HG02798 (cell line): Measurements from ENCODE around the gene AP1M1.
"Not testable (repeated sequence)": the region's sequence is repeated elsewhere in the genome, so short reads cannot be mapped to it uniquely, and the experiment has no call there.

Experiments
- ATAC-seq: cut with Tn5 transposase; IDR thresholded peaks from one replicate; pipeline ENCODE4 v1.9.1; 2021; ENCODE audit warnings: mild to moderate bottlenecking; ENCODE audit not compliant: unreplicated experiment, poor library complexity

AP1M1 gene

DNA sequence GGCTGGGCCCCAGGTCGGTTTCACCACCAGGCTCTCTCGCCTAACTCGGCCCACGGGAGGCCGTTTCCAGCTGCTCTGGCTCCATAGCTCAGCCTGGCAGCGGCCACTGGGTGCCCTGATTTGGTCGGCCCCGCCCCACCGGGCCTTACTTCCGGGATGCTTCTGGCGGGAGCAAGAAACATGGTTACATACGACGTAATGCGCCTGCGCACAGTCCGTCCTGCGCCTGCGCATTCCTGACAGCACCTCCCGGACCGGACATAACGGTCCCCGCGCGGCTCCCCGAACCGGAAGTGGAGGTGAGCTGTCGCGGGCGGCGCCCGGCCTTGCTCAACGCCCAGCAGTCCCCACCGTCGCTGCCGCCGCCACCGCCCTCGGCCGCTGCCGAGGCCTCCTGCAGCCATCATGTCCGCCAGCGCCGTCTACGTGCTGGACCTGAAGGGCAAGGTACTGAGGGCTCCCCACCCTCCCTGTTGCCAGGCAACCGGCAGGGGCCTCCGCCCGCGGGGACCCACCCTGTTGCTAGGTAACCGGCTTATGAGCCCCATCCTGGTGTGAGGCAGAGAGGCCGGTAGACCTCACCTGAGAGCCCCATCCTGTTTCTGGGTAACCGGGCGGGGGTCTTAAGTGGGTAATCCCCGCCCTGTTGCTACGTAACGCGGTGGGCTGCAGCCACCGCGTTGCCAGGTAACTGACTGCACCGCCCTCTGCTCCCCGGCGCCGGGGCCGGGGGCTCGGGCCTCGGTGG is at the start of gene AP1M1:
TSS of gene AP1M1 (plus strand) at position 290 of the 748 bp plus-strand sequence. CDS start at position 406, 116 bp downstream.
- peak; percentile 89 for ATAC-seq

DNA sequence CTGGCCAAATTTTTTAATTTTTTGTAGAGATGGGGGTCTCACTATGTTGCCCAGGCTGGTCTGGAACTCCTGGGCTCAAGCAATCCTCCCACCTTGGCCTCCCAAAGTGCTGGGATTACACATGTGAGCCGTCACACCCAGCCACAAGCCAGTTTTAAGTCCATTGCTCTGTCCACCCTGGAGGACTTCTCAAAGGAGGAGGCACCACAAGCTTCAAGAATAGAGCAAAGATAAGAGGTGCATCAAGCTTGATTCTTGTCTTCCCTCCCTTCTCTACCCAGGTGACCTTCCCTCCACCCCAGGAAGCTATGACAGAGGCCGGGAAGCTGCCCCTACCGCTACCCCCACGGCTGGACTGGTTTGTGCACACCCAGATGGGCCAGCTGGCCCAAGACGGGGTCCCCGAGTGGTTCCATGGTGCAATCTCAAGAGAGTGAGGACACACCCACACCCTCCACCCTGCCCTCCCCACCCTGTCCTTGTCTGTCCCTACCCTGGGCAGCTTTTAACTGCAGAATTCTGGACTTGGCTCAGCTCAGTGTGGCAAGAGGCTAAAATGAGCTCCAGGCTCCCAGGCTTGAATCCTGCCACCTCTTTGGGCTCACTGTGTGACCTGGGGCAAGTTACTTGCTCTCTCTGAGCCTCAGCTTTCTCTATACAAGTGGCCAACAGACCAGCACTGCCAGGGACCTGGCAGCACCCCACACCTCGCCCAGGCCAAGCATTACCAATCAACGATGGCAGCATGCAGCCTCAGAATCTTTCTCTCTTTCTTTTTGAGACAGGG is 49.1 kb upstream of the AP1M1 start:
- no peak for ATAC-seq

DNA sequence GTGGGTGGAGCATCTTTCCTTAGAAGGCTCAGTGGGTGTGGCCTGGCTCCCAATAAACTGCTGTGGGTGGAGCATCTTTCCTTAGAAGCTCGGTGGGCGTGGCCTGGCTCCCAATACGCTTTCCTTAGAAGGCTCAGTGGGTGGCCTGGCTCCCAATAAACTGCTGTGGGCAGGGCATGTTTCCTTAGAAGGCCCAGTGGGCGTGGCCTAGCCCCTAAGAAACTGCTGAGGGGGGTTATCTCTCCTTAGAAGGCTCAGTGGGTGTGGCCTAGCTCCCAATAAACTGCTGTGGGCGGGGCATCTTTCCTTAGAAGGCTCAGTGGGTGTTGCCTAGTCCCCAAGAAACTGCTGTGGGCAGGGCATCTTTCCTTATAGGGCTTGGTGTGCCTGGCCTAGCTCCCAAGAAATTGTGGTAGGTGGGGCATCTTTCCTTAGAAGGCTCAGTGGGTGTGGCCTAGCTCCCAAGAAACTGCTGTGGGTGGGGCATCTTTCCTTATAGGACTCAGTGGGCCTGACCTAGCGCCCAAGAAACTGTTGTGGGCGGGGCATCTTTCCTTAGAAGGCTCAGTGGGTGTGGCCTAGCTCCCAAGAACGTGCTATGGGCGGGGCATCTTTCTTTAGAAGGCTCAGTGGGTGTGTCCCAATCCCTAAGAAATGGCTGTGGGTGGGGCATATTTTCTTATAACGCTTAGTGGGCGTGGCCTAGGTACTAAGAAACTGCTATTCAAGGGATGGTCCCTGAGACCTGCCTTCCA is 44.0 kb upstream of the AP1M1 start:
- no peak for ATAC-seq

DNA sequence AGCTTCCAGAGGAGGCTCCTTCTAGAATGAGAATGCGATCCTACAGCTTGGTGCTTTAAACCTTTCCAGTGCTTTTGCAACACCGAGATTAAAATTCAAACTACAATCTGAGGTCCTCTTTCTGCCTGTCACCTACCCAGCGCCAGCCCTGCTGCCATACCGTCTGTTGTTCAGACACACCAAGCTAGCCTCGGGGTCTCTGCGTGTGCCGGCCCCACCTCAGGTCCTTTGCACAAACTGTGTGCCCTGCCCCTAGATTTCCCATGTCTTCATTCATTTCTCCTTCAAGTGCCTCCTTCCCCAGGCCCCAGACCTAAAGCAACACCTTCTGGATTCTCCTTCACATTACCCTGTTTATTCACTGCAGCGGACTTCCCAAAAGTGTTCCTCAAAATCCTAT is 43.2 kb upstream of the AP1M1 start:
- ATAC-seq: no peak

DNA sequence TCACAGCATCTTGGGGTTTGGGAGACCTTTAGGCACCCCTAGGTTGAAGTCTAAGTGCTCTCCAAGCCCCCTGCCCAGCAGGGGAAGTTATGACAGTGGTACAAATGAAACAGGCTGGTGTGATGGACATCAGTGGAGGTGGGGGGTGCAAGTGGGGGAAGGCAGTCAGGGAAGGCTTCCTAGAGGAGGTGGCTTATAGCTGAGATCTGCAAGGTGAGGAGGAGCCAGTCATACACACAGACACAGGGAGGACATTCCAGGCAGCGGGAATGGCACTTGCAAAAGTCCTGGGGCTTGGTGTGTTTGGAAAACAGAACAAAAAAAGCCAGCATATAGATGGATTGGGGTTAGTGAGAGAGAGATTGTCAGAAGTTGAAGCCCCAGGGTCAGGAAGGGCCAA is 42.6 kb upstream of the AP1M1 start:
- no peak for ATAC-seq

DNA sequence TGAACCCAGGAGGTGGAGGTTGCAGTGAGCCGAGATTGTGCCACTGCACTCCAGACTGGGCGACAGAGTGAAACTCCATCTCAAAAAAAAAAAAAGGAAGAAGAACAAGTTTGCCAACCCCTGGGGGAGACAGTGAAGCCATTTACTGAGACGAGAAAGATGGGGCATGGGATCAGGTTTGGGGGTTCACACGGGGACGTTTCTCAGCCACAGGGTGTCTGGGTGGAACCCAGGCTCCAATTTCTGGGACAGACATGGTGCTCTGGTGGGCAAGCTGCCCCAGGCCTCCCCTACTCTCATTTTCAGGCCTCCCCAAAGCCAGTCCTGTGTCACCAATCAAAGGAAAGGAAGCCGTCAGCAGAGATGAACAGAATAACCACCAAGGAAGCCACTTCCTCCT is 40.8 kb upstream of the AP1M1 start:
- ATAC-seq: no peak

DNA sequence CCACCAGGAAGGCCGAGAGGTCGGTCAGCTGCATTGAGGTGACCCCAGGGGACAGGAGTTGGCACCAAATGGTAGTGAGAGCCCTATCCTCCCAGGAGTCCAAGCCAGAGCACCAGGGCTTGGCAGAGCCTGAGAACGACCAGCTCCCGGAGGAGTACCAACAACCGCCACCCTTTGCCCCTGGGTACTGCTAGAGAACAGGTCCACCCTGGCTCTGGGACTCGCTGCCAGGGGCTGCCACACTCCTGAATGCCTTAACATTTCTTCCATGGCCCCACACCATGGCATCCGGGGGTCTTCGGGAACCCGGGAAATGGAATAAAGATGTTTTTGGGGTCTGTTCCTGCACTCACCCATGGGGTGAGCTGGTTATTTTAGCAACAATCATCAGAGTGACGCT is 40.1 kb upstream of the AP1M1 start:
- ATAC-seq: no peak

DNA sequence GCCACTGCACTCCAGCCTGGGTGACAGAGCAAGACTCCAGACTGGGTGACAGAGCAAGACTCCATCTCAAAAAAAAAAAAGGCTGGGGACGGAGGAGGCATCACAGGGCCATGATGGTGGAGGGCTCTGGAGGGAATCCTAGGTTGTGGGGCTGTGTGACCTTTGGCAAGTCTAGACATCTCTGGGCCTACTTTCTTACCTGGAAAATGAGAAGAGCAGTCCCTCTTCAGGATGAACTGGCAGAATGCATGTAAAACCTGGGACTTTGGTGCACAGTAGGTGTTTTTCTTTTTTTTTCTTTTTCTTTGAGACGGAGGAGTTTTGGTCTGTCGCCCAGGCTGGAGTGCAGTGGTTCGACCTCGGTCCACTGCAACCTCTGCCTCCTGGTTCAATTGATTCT is 38.1 kb upstream of the AP1M1 start:
- no peak for ATAC-seq

DNA sequence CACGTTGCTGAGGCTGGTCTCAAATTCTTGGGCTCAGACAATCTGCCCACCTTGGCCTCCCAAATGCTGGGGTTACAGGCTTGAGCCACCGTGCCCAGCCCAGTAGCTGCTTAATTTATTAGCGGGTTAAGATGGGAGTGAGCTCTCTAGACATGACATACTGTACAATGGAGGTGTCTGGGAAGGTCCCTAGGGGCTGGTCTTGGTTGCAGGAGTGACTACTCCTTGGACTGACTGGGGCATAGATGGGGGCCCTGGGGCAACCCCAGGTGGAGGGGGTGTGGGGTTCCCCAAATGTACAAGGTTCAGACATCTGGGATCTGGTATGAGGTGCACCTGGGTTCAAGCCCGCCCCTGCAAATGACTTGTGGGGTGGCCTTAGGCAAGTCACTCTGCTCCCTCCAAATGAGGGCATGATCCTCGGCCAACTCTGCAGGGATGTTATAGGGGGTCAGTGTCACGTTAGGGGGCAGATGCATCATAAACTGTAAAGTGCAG is 37.2 kb upstream of the AP1M1 start:
- ATAC-seq: no peak

DNA sequence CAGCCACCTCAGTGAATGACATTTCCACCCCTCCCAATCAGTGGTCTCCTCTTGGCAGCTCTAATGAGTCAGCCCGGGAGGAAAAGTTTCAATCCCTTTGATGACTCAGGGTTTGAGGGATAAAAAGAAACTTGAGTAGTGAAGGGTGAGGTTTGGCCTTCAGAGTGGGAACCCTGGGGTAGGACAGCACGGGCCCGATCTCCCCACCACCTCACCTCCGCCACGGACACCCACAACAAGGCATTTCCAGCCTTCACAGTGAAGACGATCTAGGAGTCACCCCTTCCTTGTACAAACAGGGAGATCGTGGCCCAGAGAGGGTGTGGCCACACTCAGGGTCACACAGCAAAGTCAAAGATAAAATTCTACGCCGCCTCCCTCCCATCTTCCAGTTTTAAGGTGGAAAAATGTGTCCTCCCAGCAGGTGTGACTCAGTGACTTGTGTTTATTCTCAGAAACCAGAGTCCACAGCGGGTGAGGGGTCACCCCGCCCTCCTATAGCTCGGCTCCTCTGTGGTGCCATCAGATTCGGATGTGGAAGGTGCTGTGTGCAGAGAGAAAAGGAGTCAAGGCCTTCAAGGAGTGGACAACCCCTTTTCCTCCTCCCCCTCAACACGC is 36.7 kb upstream of the AP1M1 start:
- ATAC-seq: no peak

DNA sequence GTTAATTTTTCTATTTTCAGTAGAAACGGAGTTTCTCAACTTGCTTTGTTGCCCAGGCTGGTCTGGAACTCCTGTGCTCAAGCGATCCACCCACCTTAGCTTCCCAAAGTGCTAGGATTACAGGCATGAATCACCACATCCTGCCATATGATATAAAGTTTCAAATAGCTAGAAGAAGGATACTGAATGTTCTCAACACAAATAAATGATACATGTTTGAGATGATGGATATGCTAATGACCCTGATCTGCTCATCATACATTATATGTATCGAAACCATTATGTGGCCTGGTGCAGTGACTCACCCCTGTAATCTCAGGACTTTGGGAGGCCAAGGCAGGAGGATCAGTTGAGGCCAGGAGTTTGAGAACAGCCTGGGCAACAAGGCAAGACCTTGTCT is 35.9 kb upstream of the AP1M1 start:
- no peak for ATAC-seq

DNA sequence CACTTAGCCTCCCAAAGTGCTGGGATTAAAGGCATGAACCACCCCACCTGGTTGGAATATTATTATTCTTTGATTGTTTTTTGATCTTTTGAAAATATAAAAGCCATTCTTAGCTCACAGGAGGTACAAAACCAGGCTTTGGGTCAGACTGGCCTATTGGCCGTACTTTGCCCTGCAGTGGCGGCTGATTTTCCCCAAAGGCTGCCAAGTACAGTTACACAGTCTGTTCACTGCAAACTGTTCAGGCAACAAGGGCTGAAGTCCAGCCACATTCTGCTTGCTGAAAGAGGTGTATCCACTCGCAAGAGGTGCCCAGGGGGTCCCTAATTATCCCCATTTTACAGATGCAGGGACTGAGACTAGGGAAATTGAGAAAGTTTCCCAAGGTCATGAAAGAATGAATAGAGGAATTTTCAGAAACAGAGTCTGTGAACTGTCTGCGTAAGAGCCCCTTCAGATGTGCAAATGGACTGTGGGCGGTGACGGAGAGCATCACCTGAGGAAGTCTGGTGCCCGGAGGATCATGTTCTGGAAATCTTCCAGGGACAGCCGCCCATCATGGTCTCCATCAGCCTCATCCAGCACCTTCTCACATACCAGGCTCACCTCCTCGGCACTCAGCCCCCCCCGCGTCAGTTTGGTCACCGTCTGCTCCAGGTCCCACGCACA is 33.4 kb upstream of the AP1M1 start:
- ATAC-seq: no peak

DNA sequence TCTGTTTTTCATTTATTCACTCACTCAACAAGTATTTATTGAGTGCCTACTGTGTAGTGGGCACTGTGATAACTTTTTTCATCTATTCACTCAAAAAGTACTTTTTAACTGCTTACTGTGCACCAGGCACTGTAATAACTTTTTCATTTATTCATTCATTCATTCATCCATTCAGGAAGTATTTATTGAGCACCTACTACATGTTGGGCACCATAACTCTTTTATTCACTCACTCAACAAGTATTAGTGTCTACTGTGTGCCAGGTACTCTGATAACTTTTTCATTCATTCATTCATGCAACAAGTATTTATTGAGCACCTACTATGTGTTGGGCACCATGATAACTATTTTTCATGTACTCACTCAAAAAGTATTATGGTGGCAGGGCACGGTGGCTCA is 31.3 kb upstream of the AP1M1 start:
- no peak for ATAC-seq

DNA sequence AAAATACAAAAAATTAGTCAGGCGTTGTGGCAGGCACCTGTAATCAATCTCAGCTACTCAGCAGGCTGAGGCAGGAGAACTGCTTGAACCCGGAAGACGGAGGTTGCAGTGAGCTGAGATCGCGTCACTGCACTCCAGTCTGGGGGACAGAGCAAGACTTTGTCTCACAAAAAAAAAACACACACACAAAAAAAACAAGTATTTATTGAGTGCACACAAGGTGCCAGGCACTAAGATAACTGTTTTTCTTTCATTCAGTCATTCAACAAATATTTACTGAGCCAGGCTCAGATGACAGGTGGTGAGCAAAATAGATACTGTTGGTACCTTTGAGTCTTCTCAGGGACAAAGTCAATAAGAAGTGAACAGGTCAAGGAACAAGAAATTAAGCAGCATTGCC is 30.7 kb upstream of the AP1M1 start:
- no peak for ATAC-seq

DNA sequence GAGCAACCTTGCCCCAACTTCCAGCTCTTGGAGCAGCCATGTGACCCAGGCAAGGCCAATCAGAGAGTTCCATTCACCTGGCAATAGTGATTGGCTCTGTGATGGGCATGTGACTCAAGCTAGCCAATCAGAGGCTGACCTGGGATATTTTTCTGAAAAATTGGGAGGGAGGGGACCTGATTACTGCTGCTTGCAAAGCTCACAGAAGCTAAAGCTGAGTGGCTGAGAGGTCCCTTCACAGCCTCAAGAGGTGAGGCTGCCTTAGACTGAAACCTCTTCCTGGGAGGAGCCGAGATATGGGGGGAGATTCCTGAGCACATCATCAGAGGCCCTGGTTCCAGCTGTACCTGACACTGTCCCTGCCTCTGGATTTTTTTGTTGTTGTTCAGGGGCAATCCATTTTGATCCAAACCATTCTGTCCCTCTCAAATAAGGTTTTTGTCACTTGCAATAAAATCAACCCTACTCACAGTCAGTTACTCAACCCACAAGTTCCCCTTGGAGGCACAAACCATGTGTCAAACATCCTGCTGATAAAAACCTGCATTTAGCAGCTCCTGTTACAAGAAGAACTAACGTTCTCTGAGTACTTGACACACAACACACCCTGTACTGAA is 29.1 kb upstream of the AP1M1 start:
- no peak for ATAC-seq

DNA sequence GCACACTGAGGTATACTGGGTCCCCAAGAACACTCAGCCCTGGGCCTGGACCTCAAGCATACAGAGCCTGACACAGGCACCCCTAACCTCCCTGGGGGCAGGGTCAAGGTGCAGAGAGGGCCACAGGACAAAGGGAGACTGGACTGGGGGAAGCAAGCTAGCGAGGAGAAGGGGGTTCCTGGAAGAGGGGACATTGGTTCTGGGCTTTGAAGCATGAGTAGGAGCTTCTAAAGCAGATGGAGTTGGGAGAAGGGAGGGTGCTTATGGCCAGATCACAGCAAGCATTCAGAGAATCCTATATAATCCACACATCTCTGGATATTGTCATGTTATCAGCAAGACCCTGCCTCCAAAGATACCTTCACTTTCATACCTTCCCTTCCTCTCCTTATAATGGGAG is 27.6 kb upstream of the AP1M1 start:
- ATAC-seq: no peak

DNA sequence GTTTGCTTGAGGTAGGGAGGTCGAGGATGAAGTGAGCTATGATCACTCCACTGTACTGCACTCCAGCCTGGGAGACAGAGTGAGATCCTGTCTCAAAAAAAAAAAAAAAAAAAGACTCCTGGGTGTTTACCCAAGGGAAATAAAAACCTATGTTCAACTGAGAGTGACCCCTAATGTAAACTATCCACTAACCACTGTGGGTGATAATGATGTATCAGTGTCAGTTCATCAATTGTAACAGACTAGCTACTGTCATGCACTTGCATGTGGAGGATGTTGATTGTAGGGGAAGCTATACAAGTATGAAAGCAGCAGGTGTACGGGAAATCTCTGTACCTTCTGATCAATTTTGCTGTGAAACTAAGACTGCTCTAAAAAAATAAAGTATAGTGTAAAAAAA is 21.8 kb upstream of the AP1M1 start:
- peak; percentile 63 for ATAC-seq

DNA sequence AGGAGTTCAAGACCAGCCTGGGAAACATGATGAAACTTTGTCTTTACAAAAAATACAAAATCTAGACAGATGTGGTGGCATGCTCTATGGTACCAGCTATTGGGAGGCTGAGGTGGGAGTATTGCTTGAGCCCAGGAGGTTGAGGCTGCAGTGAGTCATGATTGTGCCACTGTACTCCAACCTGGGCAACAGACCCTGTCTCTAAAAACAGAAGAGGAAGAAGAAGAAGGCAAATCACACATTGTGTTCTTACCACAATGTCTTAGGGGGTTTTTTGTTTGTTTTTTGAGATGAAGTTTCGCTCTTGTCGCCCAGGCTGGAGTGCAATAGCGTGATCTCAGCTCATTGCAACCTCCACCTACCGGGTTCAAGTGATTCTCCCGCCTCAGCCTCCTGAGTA is 18.8 kb upstream of the AP1M1 start:
- not testable (repeated sequence) for ATAC-seq

DNA sequence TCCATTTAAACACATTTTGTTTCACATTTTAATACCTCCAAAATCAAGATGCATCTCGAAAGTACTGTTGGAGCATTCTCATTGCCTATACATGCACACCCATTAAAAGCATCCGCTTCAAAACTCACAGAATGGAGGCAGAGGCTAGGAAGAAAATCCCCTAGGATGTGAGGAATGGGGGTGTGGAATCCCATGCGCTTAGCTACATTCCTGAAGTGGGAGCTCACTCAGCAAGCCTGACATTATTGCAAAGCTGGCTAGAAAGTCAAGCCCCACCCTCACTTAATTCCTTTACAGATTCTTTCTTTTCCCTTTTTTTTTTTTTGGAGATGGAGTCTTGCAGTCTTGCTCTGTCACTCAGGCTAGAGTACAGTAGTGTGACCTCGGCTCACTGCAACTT is 17.1 kb upstream of the AP1M1 start:
- ATAC-seq: no peak
